Measurements from ENCODE around the gene RRN3.
"Not testable (repeated sequence)": the region's sequence is repeated elsewhere in the genome, so short reads cannot be mapped to it uniquely, and the experiment has no call there.

RRN3 gene

DNA sequence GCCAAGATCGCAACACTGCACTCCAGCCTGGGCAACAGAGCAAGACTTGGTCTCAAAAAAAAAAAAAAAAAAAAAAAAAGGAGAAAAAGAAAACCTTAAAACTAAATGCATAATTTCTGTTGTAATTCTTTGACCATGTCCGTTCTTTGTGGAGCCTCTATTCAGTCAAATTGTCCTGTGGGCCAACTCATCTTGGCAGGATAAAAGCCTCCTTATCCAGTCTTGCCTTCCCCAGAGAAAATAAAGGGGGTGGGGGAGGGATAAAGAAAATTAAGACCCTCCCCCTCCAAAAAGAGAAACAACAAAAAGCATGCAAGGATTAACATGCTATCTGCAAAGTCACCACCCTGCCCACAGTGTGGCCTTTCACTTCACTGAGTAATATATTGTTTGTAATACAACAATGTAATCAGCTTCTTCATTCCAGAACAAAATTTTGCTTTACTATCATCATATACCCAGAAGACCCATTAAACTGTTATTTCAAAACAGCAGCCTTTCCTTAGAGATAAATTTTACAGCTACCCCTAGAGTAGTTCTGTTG, 5.4 kb upstream of the RRN3 start:
- DNase-seq (ENCODE audit: low read depth): not testable (repeated sequence)

- DNase-seq (ENCODE audit: low read depth): not testable (repeated sequence)
Observed at GRCh38 chr16:15096583-15096972, 2.5 kb upstream of the RRN3 start.

- not testable (repeated sequence) for DNase-seq (ENCODE audit: low read depth)
Observed at GRCh38 chr16:15093571-15093954, 509 bp downstream of the RRN3 start.

DNA sequence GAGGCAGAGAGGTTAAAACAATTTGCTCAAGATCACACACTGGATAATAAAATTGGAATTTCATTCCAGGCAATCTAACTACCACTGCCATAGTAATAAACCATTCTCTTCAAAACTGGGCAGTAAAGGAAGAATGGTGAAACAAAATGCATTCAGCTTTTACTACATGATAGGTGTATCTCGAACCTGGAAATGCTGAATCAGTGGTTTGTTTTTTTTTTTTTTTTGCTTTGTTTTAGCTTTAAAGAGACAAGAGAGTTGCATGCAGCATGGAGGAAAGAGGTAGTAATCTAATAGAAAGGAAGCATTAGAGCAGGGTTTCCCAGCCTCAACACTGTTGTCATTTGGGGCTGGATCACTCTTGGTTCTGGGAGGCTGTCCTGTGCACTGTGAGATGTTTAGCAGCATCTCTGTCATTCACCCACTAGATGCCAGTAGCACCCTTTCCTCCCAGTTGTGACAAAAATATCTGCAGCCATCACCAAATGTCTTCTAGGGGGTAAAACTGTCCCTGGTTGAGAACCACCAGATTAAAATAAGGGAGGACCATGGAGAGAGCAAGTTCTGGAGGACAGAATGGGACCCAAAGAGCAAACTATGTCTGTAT, 3.3 kb downstream of the RRN3 start:
- DNase-seq (ENCODE audit: low read depth): not testable (repeated sequence)

GRCh38 chr16:15082788-15083187, 11.3 kb downstream of the RRN3 start:
- DNase-seq (ENCODE audit: low read depth): not testable (repeated sequence)

DNA sequence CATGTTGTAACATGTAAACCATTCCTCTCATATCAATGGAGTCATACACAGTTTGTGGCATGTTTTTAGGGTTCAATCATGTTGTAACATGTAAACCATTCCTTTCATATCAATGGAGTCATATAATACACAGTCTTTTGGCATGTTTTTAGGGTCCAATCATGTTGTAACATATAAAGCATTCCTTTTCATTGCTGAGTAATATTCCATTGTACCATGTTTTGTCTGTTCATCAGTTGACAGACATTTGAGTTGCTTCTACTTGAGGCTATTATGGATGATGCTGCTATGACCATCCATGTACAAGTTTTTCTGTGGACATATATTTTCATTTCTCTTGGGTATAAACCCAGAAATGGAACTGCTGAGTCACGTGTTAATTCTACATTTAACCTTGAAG, 13.2 kb downstream of the RRN3 start:
- DNase-seq (ENCODE audit: low read depth): not testable (repeated sequence)

- not testable (repeated sequence) for DNase-seq (ENCODE audit: low read depth)
Observed at GRCh38 chr16:15076161-15076560, 17.9 kb downstream of the RRN3 start.

DNA sequence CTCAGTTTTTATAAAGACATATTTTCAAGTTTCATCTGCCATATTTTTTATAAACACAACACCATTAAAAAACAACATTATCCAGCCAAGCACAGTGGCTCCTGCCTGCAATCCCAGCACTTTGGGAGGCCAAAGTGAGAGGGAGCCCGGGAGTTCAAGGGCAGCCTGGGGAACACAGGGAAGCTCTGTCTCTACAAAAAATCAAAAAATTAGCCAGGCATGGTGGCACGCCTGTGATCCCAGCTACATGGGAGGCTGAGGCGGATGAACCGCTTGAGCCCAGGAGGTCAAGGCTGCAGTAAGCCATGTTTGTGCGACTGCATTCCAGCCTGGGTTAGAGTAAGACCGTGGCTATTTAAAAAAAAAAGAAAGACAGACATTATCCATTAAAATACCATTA, 21.0 kb downstream of the RRN3 start:
- DNase-seq (ENCODE audit: low read depth): no peak

DNA sequence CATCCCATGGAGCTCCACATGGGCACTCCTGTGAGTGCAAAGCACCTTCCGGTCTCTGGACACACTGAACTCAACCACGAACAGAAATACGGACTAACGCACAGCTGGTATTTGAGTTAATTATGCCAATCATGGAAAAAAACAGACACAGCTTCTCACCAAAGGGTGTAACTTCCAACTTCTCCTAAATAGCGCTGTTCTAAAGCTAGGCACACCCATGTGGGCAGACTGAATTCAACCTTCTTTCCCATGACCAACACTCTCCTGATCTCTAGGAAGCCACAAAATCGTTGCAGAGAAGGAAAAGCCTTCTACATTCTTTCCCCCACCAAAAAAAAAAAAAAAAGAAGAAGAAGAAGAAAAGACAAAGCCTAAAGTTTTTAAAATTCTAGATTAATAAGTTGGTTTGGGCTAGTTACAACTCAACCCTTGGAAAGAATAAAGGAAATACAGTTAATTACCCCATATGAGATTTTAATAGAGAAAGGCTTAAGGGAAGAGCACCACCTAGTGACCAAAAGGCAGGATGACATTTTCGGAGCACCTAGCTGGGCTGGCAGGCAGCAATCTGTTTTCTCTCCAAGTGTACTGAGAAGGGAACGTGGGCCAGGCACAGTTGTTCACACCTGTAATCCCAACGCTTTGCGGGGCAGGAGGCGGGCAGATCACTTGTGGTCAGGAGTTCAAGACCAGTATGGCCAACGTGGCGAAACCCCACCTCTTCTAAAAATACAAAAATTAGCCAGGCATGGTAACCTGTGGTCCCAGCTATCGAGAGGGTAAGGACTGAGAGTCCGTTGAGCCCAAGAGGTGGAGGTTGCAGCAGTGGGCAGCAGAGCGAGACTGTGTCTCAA, 21.9 kb downstream of the RRN3 start:
- DNase-seq (ENCODE audit: low read depth): not testable (repeated sequence)

GRCh38 chr16:15071013-15071412, 23.1 kb downstream of the RRN3 start:
- DNase-seq (ENCODE audit: low read depth): not testable (repeated sequence)

GRCh38 chr16:15066690-15067089, 27.4 kb downstream of the RRN3 start:
- not testable (repeated sequence) for DNase-seq (ENCODE audit: low read depth)

DNA sequence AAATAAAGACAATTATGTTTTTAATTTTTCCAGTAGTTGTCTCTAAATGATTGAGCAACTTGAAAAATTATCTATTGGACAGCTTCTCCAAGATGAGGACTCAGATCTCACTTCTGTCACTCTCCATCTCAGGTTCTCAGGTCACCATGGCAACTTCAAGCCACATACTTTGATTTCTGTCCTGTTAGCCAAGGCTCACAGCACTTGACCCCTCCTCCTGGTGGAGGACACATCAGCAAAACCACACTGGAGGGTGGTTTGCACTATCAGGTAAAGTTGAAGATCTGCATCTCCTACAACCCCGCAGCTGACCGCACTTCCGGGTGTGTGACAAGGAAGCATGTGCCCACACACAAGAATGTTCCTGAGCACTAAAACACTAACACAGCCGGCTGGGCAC, 28.1 kb downstream of the RRN3 start:
- DNase-seq (ENCODE audit: low read depth): not testable (repeated sequence)

GRCh38 chr16:15062085-15062810, 31.8 kb downstream of the RRN3 start:
- DNase-seq (ENCODE audit: low read depth): not testable (repeated sequence)

DNA sequence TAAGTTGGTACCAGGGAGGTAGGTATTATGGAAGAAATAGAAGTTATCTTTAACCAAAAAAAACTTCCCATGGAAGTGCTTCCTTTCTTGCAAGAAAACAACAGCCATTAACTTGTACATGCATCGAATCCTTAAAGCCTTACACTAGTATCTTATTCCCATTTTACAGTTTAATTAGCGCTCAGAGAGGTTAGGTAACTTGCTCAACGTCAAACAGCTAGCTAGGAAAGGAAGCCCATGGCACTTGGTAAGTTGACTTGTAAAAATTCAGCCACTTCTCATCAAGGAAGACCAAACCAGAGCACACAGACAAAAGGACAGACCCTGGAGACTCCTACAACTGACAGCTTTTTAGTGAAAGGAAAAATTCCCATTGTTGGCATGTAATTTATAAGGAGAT, 34.7 kb downstream of the RRN3 start:
- no peak for DNase-seq (ENCODE audit: low read depth)

- no peak for DNase-seq (ENCODE audit: low read depth)
Observed at GRCh38 chr16:15057681-15058417, 36.2 kb downstream of the RRN3 start.

DNA sequence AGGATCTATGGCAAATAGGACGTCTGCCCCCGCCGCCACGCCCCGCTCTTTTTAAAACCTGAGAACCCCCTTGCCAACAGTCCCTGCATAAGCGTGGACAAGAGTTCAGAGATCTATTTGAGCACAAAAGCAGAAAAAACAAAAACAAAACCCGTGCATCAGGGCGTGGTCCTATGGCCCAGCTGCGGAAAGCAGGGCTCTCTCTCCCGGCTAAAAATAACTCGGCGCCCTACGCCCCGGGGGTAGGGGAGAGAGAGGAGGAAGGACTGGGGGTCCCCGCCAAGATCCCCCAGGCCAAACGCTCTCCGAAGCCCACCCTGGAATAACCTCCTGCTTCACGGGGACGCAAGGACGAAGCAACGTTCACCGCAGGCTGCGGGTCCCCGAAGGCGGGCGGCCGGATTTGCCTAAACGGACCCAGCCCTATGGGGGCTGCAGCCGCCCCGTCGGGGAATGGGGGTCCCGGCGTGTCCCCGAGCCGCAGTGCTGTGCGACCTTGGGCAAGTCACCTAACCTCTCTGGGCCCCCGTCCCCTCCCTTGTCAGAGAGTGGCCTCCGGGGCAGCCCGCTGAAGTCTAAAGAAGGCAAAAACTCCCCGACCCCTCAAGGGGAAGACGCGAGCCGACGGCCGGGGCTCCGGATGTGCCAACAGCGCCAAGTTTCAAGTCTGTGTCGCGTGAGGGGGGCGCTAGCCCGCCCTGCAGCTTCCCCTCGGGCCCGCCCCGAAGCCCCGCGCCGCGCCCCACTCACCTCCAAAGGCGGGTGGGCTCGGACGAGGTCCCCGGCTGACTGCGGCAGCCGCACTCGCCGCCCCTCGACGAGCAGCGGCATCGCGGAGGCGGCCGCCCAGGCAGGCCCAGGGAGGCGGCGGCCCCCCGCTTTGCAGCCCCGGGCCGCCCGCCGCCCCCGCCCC, 38.7 kb downstream of the RRN3 start:
- DNase-seq (ENCODE audit: low read depth): no peak

- DNase-seq (ENCODE audit: low read depth): no peak
Observed at GRCh38 chr16:15054357-15055140, 39.5 kb downstream of the RRN3 start.

DNA sequence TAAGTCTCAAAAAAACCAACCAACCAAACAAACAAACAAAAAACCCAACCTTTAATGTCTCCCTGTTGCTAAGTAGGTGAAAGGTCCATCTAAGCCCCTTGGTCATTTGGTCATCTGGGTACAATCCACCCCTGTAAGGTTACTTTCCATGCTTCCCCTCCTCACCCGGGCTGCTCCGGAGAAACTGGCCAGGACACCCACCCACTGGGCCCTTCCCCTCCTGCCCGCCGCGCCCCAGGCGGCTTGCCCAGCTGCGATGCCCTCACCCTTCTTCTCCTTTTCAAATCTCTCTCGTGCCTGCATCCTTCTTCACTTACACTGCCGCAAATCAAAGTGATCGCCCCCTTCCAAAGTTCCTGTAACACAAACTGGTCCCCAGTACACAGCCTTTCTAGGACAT, 40.2 kb downstream of the RRN3 start:
- DNase-seq (ENCODE audit: low read depth): no peak

DNA sequence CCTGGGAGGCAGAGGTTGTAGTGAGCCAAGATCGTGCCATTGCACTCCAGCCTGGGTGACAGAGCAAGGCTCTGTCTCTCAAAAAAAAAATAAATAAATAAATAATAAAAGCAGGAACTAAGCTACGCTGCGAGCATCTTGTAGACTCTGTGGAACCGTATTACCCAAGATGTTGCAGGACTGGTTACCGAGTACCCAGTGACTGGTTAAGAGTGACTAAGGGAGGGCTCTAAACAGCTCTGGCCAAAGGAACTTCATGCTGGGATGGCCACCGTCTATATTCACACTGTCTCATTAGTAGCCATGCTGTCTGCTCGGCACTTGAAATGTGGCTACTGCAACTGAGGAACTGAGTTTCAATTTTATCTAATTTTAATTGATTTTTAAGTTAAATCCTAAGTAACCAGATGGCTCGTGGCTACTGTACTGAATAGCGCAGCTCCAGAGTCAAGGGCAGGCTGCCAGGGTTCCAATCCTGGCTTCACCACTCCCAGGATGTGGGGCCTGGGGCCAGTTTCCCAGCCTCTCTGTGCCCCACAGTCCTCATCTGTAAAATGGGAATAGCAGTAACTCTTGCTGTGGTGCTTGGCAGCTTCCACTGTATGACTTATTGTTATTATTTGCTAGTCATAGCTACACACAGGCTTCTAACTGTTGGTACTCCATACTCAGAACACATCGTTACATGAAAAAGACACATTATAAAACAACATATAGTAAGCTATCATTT, 41.2 kb downstream of the RRN3 start:
- no peak for DNase-seq (ENCODE audit: low read depth)
